KMS-11 (cell line): Measurements from ENCODE around the gene UNK.

ENCODE experiments used
- H2AFZ ChIP-seq: fragments of 200-600 bp; sonication (generic); 2 replicates; pipeline ENCODE4 v1.6.1; 2016; ENCODE audit warnings: antibody characterized with exemption, mixed run types, low read depth
- H3K27ac ChIP-seq: fragments of 200-600 bp; sonication (generic); 2 replicates; pipeline ENCODE4 v1.6.1; 2016; ENCODE audit warnings: mild to moderate bottlenecking, mixed run types
- H3K27me3 ChIP-seq: fragments of 200-600 bp; sonication (generic); 2 replicates; pipeline ENCODE4 v1.6.1; 2017; ENCODE audit warnings: mild to moderate bottlenecking, low read depth, mixed run types, moderate library complexity; ENCODE audit not compliant: insufficient read depth
- H3K36me3 ChIP-seq: fragments of 200-600 bp; sonication (generic); 2 replicates; pipeline ENCODE4 v1.6.1; 2017; ENCODE audit warnings: mild to moderate bottlenecking, mixed run types; ENCODE audit not compliant: insufficient read depth
- H3K4me1 ChIP-seq: fragments of 200-600 bp; sonication (generic); 2 replicates; pipeline ENCODE4 v1.6.1; 2016; ENCODE audit warnings: mild to moderate bottlenecking, low read depth, mixed run types; ENCODE audit not compliant: poor library complexity, severe bottlenecking
- H3K4me2 ChIP-seq: fragments of 200-600 bp; sonication (generic); 2 replicates; pipeline ENCODE4 v1.7.0; 2016; ENCODE audit warnings: mild to moderate bottlenecking, mixed run types
- H3K4me3 ChIP-seq: fragments of 200-600 bp; sonication (generic); IDR thresholded peaks from 2 replicates; pipeline ENCODE4 v1.6.1; 2017; ENCODE audit warnings: low read depth, low read length, mixed read lengths; ENCODE audit not compliant: insufficient read depth
- H3K79me2 ChIP-seq: fragments of 200-600 bp; sonication (generic); 2 replicates; pipeline ENCODE4 v1.6.1; 2016; ENCODE audit warnings: low read depth, mixed run types; ENCODE audit not compliant: insufficient read depth
- H3K9ac ChIP-seq: fragments of 200-600 bp; sonication (generic); 2 replicates; pipeline ENCODE4 v1.6.1; 2016; ENCODE audit warnings: mild to moderate bottlenecking, mixed run types
- H4K20me1 ChIP-seq: fragments of 200-600 bp; sonication (generic); 2 replicates; pipeline ENCODE4 v1.6.1; 2016; ENCODE audit warnings: mild to moderate bottlenecking, mixed run types; ENCODE audit not compliant: insufficient read depth
- CTCF ChIP-seq: fragments of 200-600 bp; sonication (generic); conservative IDR thresholded peaks from 2 replicates; pipeline ENCODE4 v1.6.1; 2017; ENCODE audit warnings: low read depth, mild to moderate bottlenecking, antibody characterized with exemption, low read length, moderate library complexity, mixed read lengths

UNK gene

GRCh38 chr17:75773808-75774470, 10.7 kb upstream of the UNK start:
- peaks cover 23% of the 10 kb centered on the region for H3K4me1 ChIP-seq
- H3K4me2 ChIP-seq = no peak overlapping the region
- no peak overlapping the region for H3K4me3 ChIP-seq
- H3K9ac ChIP-seq = no peak overlapping the region
- no peak overlapping the region for H3K27ac ChIP-seq
- H4K20me1 ChIP-seq = peaks cover 17% of the 10 kb centered on the region
- no peaks in the 10 kb centered on the region for H3K27me3 ChIP-seq
- H3K79me2 ChIP-seq = peaks cover 14% of the 10 kb centered on the region
- H2AFZ ChIP-seq = no peak overlapping the region
- no peak for TF ChIP-seq CTCF
- peaks cover 8% of the 10 kb centered on the region; the same call in 1 of the 2 replicates for H3K36me3 ChIP-seq

GRCh38 chr17:75774471-75774990, 10.1 kb upstream of the UNK start:
- Histone ChIP-seq H3K4me1 (peaks cover 23% of the 10 kb centered on the region), H2AFZ (no peak overlapping the region), H3K9ac (no peak overlapping the region), H3K79me2 (peaks cover 20% of the 10 kb centered on the region), H3K4me3 (no peak overlapping the region), H3K36me3 (peaks cover 8% of the 10 kb centered on the region; the same call in 1 of the 2 replicates), H3K27me3 (no peaks in the 10 kb centered on the region), H3K4me2 (no peak overlapping the region), H3K27ac (no peak overlapping the region), H4K20me1 (peaks cover 17% of the 10 kb centered on the region)
- no peak for TF ChIP-seq CTCF

- Histone ChIP-seq H3K4me1 (peaks cover 25% of the 10 kb centered on the region), H3K79me2 (peaks cover 20% of the 10 kb centered on the region), H3K4me3 (no peak overlapping the region), H3K27ac (no peak overlapping the region), H3K4me2 (no peak overlapping the region), H3K9ac (no peak overlapping the region), H3K27me3 (no peaks in the 10 kb centered on the region), H2AFZ (no peak overlapping the region), H4K20me1 (peaks cover 17% of the 10 kb centered on the region), H3K36me3 (peaks cover 8% of the 10 kb centered on the region; the same call in 1 of the 2 replicates)
- no peak for TF ChIP-seq CTCF
Observed at GRCh38 chr17:75774991-75775668, 9.5 kb upstream of the UNK start.

- Histone ChIP-seq H3K4me3 (no peak overlapping the region), H3K27me3 (no peaks in the 10 kb centered on the region), H3K36me3 (peaks cover 8% of the 10 kb centered on the region; the same call in 1 of the 2 replicates), H3K27ac (no peak overlapping the region), H3K79me2 (peaks cover 20% of the 10 kb centered on the region), H2AFZ (no peak overlapping the region), H3K4me2 (no peak overlapping the region), H3K4me1 (peaks cover 27% of the 10 kb centered on the region), H4K20me1 (peaks cover 17% of the 10 kb centered on the region), H3K9ac (no peak overlapping the region)
- TF ChIP-seq CTCF = no peak
Observed at GRCh38 chr17:75776386-75777295, 8.0 kb upstream of the UNK start.
